Common myeloid progenitor, CD34-positive (primary cell): ENCODE measurements around the gene SLC47A2.

Experiments used
- CTCF ChIA-PET: fragments of 350-600 bp; sonication (Branson Sonifier 250); formaldehyde crosslinking; loops from one replicate; lab custom pipeline; 2021; ENCODE audit warnings: antibody characterized with exemption; lab: Charles Lee
- POLR2A ChIA-PET: fragments of 350-600 bp; sonication (Branson Sonifier 250); formaldehyde crosslinking; loops from one replicate; lab custom pipeline; 2021; ENCODE audit warnings: antibody characterized with exemption; lab: Charles Lee
- DNase-seq, 3 donors: peaks; one replicate each; pipeline versions ENCODE4 v3.0.0 to v3.0.0-alpha.2; 2013
- H3K27ac ChIP-seq, 2 experiments: 1 replicate in 1 of 2; 2 replicates in 1 of 2; pipeline ENCODE4 v1.7.0; 2013; ENCODE audit warnings: inconsistent platforms in 2 of 2, low read length in 2 of 2, mild to moderate bottlenecking in 2 of 2, low read depth in 1 of 2, moderate library complexity in 1 of 2; ENCODE audit not compliant: severe bottlenecking in 2 of 2, insufficient read depth in 1 of 2, poor library complexity in 1 of 2
- H3K27me3 ChIP-seq, 5 experiments: replicated peaks in 2 of 5; 1 replicate in 3 of 5; 2 replicates in 2 of 5; pipeline versions ENCODE4 v1.6.1 to v1.7.0; 2013; ENCODE audit warnings: low read length in 4 of 5, mild to moderate bottlenecking in 2 of 5, moderate library complexity in 2 of 5, inconsistent platforms in 1 of 5; ENCODE audit not compliant: insufficient read depth in 5 of 5, control insufficient read depth in 4 of 5
- H3K36me3 ChIP-seq, 4 experiments: 1 replicate in 2 of 4; 2 replicates in 2 of 4; pipeline versions ENCODE4 v1.6.1 to v1.7.0; 2013; ENCODE audit warnings: low read length in 3 of 4, control low read depth in 1 of 4, mild to moderate bottlenecking in 1 of 4; ENCODE audit not compliant: control insufficient read depth in 4 of 4, insufficient read depth in 4 of 4
- H3K4me1 ChIP-seq, 4 experiments: 1 replicate in 3 of 4; 2 replicates in 1 of 4; pipeline versions ENCODE4 v1.6.1 to v1.7.1; 2013; ENCODE audit warnings: low read length in 3 of 4, mild to moderate bottlenecking in 3 of 4, control low read depth in 1 of 4, inconsistent platforms in 1 of 4, moderate library complexity in 1 of 4; ENCODE audit not compliant: control insufficient read depth in 4 of 4, insufficient read depth in 4 of 4; ENCODE audit errors: control extremely low read depth in 1 of 4
- H3K4me3 ChIP-seq, 7 experiments: 1 replicate in 4 of 7; 2 replicates in 3 of 7; pipeline versions ENCODE4 v1.5.1 to v1.7.0; 2013; ENCODE audit warnings: mild to moderate bottlenecking in 7 of 7, low read length in 6 of 7, moderate library complexity in 6 of 7, inconsistent platforms in 2 of 7, low read depth in 2 of 7, control low read depth in 1 of 7; ENCODE audit not compliant: insufficient read depth in 4 of 7, control insufficient read depth in 1 of 7; ENCODE audit errors: extremely low read depth in 1 of 7
- H3K9me3 ChIP-seq, 5 experiments: 1 replicate in 4 of 5; 2 replicates in 1 of 5; pipeline versions ENCODE4 v1.6.1 to v1.7.1; 2013; ENCODE audit warnings: low read length in 4 of 5, mild to moderate bottlenecking in 2 of 5, inconsistent platforms in 1 of 5, low read depth in 1 of 5, moderate library complexity in 1 of 5; ENCODE audit not compliant: control insufficient read depth in 4 of 5, insufficient read depth in 2 of 5; ENCODE audit errors: control extremely low read depth in 1 of 5
- WGBS: methylation state at CpG from one replicate; pipeline ENCODE4 v1.1.5; 2013; ENCODE audit not compliant: insufficient coverage; 5-methylcytosine and 5-hydroxymethylcytosine counted together

Gene SLC47A2

DNA sequence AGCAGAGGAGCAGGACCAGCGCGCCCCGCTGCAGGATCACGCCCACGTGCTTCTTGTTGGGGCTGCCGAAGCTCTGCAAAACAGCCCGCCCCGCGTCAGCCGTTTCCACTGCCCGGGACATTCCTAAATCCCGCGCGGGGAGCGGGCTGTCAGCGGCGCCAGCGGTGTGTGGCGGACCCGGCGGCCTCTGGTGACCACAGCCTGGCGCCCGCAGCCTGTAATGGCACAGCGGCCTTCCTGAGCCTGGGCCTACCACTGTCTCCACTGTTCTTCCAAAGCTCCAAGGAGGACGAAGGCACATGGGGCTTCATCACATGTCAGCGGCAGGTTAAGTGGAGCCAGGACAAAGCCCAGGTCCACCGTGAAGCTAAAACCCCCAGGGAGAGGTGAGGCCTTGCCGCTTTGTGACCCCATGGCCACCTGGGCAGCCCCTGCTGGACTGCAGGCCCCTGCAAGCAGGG lies 2.5 kb downstream of the SLC47A2 start:
- Histone ChIP-seq H3K9me3 (no peaks in the 10 kb centered on the region), H3K36me3 (no peaks in the 10 kb centered on the region), H3K27me3 (no peaks in the 10 kb centered on the region), H3K4me1 (no peaks in the 10 kb centered on the region), H3K27ac (no peak overlapping the region), H3K4me3 (no peak overlapping the region)
- ChIA-PET POLR2A (no interaction called here), CTCF (interaction anchor here (0.6 kb wide), 1 partner anchor 117 kb away, joined by 3 read pairs; no protein-coding TSS in a partner anchor)
- no peak for DNase-seq
- WGBS, result 95% methylated on average over 28 of the region's 28 CpGs

DNA sequence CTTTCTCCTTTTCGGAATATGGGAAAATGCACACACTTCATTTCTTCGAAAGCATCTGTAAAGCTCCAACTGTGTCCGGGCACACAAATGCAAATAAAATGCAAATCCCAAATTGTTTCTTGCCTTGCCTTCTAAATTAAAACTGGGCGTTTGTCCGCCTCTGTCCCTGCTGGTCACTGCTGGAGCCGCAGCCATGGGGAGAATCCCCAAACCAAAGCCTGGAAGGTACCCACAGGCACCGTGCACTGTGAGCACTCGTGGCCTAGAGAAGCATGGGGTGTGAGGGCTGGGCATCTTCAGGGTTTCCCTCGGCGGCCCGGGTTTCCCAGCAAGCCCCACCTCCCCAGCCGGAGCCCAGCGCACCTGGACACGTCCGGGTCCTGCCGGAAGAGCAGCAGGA lies 2.9 kb downstream of the SLC47A2 start:
- ChIA-PET CTCF (no interaction called here), POLR2A (no interaction called here)
- Histone ChIP-seq H3K4me3 (no peak overlapping the region), H3K9me3 (no peaks in the 10 kb centered on the region), H3K27me3 (no peaks in the 10 kb centered on the region), H3K36me3 (no peaks in the 10 kb centered on the region), H3K4me1 (no peaks in the 10 kb centered on the region), H3K27ac (no peak overlapping the region)
- no peak for DNase-seq
- 97% methylated on average over 11 of the region's 16 CpGs for WGBS

DNA sequence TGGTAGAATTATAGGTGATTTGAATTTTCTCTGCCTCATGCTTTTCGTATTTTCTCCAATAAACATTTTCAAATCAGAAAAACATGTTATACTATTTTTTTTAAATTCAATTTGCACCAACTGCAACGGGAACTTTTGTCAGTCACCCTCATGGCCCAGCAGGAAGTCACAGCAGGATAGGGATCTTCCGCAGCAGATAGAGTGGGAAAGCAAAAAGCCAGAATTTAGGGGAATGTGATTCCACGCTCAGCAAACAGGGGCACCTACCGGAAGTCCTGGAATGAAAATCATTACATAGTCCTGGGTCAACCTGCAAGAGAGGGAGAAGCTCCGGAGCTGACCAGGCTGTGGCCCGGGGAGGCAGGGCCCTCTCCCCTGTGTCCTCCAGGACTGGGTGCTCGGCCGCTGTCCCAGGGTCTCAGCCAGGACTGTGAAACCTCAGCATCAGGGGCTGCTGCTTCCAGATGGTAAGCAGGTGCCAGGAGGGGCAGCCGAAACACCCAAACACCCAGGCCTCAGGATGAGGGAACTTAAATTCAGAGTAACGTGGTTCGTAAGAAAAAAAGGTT lies 3.9 kb downstream of the SLC47A2 start:
- H3K27me3 ChIP-seq, result no peaks in the 10 kb centered on the region
- POLR2A ChIA-PET, result no interaction called here
- WGBS, result 92% methylated on average over 6 of the region's 12 CpGs
- no peak for DNase-seq
- no peak overlapping the region for H3K27ac ChIP-seq
- H3K4me1 ChIP-seq, result no peaks in the 10 kb centered on the region
- no peaks in the 10 kb centered on the region for H3K36me3 ChIP-seq
- no peak overlapping the region for H3K4me3 ChIP-seq
- no peaks in the 10 kb centered on the region for H3K9me3 ChIP-seq
- CTCF ChIA-PET, result no interaction called here

DNA sequence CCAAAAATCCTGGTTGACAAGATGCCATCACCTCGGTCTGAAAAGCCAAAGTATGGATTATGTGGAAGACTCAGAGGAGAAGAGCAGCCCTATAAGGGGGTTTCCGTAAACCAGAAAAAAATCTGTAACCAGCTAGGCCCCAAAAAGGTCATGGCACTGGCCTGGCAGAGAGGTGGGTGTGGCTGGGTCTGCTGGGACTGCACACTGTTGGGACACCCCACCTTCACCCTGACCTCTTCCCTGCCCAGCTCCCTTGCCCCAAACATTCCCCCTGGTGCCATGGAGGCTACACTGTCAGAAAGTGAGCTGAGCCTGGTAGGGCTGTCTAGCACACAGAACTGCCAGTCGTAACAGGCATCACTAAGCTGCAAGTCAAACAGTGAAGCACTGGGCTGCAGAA lies 6.5 kb downstream of the SLC47A2 start:
- Histone ChIP-seq H3K27ac (no peak overlapping the region), H3K27me3 (peaks cover 0 to 2% (median 0%) of the 10 kb centered on the region in 5 experiments), H3K9me3 (no peaks in the 10 kb centered on the region), H3K4me1 (no peaks in the 10 kb centered on the region), H3K36me3 (no peaks in the 10 kb centered on the region), H3K4me3 (no peak overlapping the region)
- ChIA-PET POLR2A (interaction anchor here (0.6 to 0.7 kb wide), 2 partner anchors 18 to 45 kb away, joined by 3 to 4 read pairs; no protein-coding TSS in a partner anchor), CTCF (no interaction called here)
- 100% methylated on average over 3 of the region's 3 CpGs for WGBS
- DNase-seq, result no peak

DNA sequence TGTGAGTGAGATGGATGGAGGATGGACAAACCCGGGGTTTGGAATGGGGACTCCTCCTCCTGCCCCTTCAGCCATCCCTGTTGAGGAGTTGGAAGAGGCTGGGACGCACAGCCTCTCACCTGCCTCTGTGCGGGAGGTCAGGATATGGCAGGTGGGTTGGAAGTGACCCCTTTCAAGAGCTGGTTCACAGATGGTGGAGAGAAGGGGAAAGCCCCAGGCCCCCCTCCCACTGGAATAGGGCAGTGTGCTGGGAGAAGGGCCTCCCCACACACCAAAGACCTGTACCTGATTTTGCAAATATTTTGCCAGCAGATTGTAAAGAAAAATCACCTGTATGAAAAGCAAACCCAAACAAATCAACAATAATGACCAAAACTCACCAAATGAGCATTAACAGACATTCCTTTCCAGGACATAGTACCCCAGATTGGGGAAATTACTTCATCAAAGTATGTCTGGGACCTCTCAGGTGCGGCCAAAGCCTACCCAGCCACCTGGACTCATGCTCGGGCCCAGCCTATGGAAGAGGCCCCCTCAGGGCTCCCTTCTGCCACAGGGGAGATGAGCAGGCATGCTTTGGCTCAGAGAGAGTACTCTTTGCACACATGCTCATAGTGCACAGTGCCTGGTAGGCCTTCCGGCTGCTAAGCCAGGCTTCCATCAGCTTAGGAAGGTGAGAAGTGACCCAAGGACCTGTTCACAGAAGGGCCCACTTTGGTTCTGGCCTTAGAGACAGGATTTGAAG lies 7.8 kb downstream of the SLC47A2 start:
- Histone ChIP-seq H3K9me3 (no peaks in the 10 kb centered on the region), H3K4me1 (no peaks in the 10 kb centered on the region), H3K4me3 (no peak overlapping the region), H3K27ac (no peak overlapping the region), H3K27me3 (peaks cover 0 to 2% (median 0%) of the 10 kb centered on the region in 5 experiments), H3K36me3 (no peaks in the 10 kb centered on the region)
- no peak for DNase-seq
- WGBS, result 93% methylated on average over 6 of the region's 6 CpGs
- CTCF ChIA-PET, result no interaction called here
- POLR2A ChIA-PET, result no interaction called here

DNA sequence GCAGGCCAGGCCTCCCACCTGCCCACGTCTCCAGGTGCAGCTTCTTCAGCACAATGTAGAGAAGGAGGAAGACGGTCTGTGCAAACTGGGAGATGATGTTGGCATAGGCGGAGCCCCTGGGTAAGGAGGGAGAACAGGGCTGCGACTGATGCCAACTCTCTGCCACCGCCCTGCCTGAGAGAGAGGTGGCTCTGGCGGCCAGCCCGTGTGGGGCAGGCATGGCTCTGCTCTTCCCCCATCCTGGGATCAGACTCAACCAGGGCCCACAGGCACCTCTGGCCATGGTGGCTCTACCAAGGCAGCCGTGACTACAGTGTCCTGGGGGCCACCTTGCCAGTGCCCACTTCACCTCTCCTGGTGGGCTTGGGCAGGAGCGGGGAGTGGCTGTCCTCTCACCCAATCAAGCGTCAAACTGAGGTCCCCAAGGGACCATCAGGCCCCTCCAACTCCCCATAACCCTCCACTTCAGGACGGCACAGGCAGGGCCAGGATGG lies 8.6 kb downstream of the SLC47A2 start:
- Histone ChIP-seq H3K9me3 (no peaks in the 10 kb centered on the region), H3K27ac (no peak overlapping the region), H3K4me3 (no peak overlapping the region), H3K27me3 (peaks cover 0 to 2% (median 0%) of the 10 kb centered on the region in 5 experiments), H3K4me1 (no peaks in the 10 kb centered on the region), H3K36me3 (no peaks in the 10 kb centered on the region)
- POLR2A ChIA-PET, result no interaction called here
- DNase-seq, result no peak
- CTCF ChIA-PET, result no interaction called here
- WGBS, result 95% methylated on average over 10 of the region's 11 CpGs
